ENCODE data around the gene NR1D1. TPM values are rescaled to one million over a fixed set of nuclear protein-coding genes. Genes with fewer than 3 reads are reported as not detected.

Gene NR1D1
- total RNA-seq, 1 experiment from 2014 or later: 8.8 TPM

DNA sequence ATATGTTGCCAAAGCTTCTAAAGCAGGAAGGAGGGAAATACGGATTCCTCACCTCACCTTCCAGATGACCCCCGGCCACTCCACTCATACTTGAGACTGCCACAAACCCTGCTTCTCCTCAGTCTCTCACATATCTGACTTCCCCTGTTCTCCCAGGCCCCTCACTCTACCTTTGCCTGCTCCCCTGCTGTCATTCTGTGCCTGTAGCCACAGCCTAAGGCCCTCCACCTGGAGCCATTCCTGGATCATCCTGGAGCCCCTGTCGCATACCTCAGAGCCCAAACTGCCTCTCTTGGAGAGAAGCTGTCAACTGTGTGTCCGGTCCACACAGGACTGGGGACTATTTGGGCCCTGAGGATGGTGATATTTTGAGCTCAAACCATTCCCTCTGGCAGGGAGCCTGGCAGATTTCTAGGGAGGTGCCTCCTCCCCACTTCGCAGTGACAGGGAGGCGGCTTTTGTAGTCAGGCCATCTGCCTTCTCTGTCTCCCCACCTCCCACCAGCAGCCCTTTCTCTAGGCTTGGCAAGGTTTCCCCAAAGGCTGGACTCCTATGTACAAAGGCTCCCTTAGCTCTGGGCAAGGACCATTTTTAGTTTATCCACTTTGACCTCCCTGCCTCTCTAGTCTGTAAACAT is 43.9 kb downstream of the NR1D1 start:
- no peak for TF ChIP-seq SIN3A (IDR thresholded peaks at IDR 0.05; ENCODE audit: borderline replicate concordance, insufficient read depth, low read depth, low read length)
- TF ChIP-seq POLR2AphosphoS5 (IDR thresholded peaks at IDR 0.05; ENCODE audit: low read depth, low read length): no peak
- TF ChIP-seq, protein P1, sequence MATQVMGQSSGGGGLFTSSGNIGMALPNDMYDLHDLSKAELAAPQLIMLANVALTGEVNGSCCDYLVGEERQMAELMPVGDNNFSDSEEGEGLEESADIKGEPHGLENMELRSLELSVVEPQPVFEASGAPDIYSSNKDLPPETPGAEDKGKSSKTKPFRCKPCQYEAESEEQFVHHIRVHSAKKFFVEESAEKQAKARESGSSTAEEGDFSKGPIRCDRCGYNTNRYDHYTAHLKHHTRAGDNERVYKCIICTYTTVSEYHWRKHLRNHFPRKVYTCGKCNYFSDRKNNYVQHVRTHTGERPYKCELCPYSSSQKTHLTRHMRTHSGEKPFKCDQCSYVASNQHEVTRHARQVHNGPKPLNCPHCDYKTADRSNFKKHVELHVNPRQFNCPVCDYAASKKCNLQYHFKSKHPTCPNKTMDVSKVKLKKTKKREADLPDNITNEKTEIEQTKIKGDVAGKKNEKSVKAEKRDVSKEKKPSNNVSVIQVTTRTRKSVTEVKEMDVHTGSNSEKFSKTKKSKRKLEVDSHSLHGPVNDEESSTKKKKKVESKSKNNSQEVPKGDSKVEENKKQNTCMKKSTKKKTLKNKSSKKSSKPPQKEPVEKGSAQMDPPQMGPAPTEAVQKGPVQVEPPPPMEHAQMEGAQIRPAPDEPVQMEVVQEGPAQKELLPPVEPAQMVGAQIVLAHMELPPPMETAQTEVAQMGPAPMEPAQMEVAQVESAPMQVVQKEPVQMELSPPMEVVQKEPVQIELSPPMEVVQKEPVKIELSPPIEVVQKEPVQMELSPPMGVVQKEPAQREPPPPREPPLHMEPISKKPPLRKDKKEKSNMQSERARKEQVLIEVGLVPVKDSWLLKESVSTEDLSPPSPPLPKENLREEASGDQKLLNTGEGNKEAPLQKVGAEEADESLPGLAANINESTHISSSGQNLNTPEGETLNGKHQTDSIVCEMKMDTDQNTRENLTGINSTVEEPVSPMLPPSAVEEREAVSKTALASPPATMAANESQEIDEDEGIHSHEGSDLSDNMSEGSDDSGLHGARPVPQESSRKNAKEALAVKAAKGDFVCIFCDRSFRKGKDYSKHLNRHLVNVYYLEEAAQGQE (IDR thresholded peaks at IDR 0.05; ENCODE audit: insufficient read depth in 1 of 2, low read depth in 2 of 2, low read length in 1 of 2): no peak
- TF ChIP-seq, protein P2, sequence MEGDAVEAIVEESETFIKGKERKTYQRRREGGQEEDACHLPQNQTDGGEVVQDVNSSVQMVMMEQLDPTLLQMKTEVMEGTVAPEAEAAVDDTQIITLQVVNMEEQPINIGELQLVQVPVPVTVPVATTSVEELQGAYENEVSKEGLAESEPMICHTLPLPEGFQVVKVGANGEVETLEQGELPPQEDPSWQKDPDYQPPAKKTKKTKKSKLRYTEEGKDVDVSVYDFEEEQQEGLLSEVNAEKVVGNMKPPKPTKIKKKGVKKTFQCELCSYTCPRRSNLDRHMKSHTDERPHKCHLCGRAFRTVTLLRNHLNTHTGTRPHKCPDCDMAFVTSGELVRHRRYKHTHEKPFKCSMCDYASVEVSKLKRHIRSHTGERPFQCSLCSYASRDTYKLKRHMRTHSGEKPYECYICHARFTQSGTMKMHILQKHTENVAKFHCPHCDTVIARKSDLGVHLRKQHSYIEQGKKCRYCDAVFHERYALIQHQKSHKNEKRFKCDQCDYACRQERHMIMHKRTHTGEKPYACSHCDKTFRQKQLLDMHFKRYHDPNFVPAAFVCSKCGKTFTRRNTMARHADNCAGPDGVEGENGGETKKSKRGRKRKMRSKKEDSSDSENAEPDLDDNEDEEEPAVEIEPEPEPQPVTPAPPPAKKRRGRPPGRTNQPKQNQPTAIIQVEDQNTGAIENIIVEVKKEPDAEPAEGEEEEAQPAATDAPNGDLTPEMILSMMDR (IDR thresholded peaks at IDR 0.05): no peak
- no peak for TF ChIP-seq TCF7L2 (IDR thresholded peaks at IDR 0.05; ENCODE audit: low read depth, low read length)
- no peaks in the 10 kb centered on the region for H3K27me3 ChIP-seq (ENCODE audit: control insufficient read depth, insufficient read depth, low read length)
- DNase-seq (ENCODE audit: low read depth, low spot score) (no peak), ATAC-seq (no peak)
- CTCF ChIA-PET: no interaction called here
- no peak overlapping the region for H3K27ac ChIP-seq (ENCODE audit: low read length)
- peaks cover 5% of the 10 kb centered on the region for H3K4me1 ChIP-seq (ENCODE audit: control insufficient read depth, insufficient read depth, low read length)
- no TSS peak for BruUV-seq (replicated peaks)
- POLR2A ChIA-PET: no interaction called here
- intact Hi-C loops (cut with micrococcal nuclease; ENCODE audit: unreplicated experiment): no loop called here
- in situ Hi-C loops (cut with HindIII; ENCODE audit: low pct_unique_long_range_greater_than_20kb, low sequenced_read_pairs): no loop called here
- H3K9me3 ChIP-seq (ENCODE audit: control insufficient read depth, insufficient read depth, low read depth, low read length): no peaks in the 10 kb centered on the region
- no peak overlapping the region for H3K4me3 ChIP-seq (ENCODE audit: low read depth in 2 of 2, low read length in 2 of 2)
- no peaks in the 10 kb centered on the region for H3K36me3 ChIP-seq (ENCODE audit: control insufficient read depth, insufficient read depth, low read length)

Other genes with a start within 250 kb of the NR1D1 start
- 0.59 TPM for gene IKZF3, start 236.3 kb downstream of the NR1D1 start, total RNA-seq (2021; ENCODE audit: unreplicated experiment)
- not detected for gene ZPBP2, start 232.4 kb downstream of the NR1D1 start, total RNA-seq (2021; ENCODE audit: unreplicated experiment)
- 2.9 TPM for gene GSDMB, start 182.0 kb downstream of the NR1D1 start, total RNA-seq (2021; ENCODE audit: unreplicated experiment)
- 55.1 TPM for gene ORMDL3, start 173.0 kb downstream of the NR1D1 start, total RNA-seq (2021; ENCODE audit: unreplicated experiment)
- gene LRRC3C, start 172.9 kb downstream of the NR1D1 start, total RNA-seq (2021; ENCODE audit: unreplicated experiment): not detected
- gene GSDMA, start 137.6 kb downstream of the NR1D1 start, total RNA-seq (2021; ENCODE audit: unreplicated experiment): not detected
- gene PSMD3, start 119.8 kb downstream of the NR1D1 start, total RNA-seq (2021; ENCODE audit: unreplicated experiment): 175 TPM
- gene CSF3, start 85.1 kb downstream of the NR1D1 start, total RNA-seq (2021; ENCODE audit: unreplicated experiment): not detected
- 93.9 TPM for gene MED24, start 46.2 kb downstream of the NR1D1 start, total RNA-seq (2021; ENCODE audit: unreplicated experiment)
- 11.7 TPM for gene THRA, start 37.6 kb downstream of the NR1D1 start, total RNA-seq (2021; ENCODE audit: unreplicated experiment)
- gene MSL1, start 21.4 kb upstream of the NR1D1 start, total RNA-seq (2021; ENCODE audit: unreplicated experiment): 96.3 TPM
- 97.4 TPM for gene CASC3, start 39.9 kb upstream of the NR1D1 start, total RNA-seq (2021; ENCODE audit: unreplicated experiment)
- 6.5 TPM for gene RAPGEFL1, start 76.9 kb upstream of the NR1D1 start, total RNA-seq (2021; ENCODE audit: unreplicated experiment)
- gene WIPF2, start 118.7 kb upstream of the NR1D1 start, total RNA-seq (2021; ENCODE audit: unreplicated experiment): 45.9 TPM
- 66.3 TPM for gene CDC6, start 187.3 kb upstream of the NR1D1 start, total RNA-seq (2021; ENCODE audit: unreplicated experiment)
- gene RARA, start 208.6 kb upstream of the NR1D1 start, total RNA-seq (2021; ENCODE audit: unreplicated experiment): 55.6 TPM